ENCODE results near the gene PRDX2.

DNA sequence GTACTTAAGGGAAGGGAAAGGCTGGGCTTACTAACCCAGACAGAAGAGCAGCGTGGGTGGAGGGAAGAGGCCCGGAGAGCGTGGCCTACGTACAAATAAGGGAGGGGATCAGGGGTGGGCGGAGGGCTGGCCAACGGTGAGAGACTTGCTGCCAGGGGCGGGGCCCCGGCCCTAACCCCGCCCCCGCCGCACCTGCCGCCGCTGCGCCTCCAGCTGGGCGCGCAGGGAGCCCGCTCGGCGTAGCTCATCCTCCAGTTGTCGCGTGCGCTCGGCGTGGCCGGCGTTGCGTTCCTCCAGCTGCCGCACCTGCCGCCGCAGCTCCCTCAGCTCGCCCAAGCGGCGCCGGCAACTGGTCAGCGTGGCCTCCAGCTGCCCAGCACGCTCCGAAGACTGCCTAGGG is 31.9 kb downstream of the PRDX2 start:
- TF ChIP-seq FOS (IDR thresholded peaks at IDR 0.05; ENCODE audit: borderline replicate concordance, insufficient read depth, low read length) (no peak), CTCF (IDR thresholded peaks at IDR 0.05; ENCODE audit: extremely low read depth in 1 of 2, insufficient read depth in 1 of 2, low read depth in 1 of 2, low read length in 2 of 2) (no peak), POLR2A (IDR thresholded peaks at IDR 0.05; ENCODE audit: low read depth, low read length) (no peak), MYC (IDR thresholded peaks at IDR 0.05; ENCODE audit: low read depth, low read length) (no peak), EZH2 (IDR thresholded peaks at IDR 0.05; ENCODE audit: borderline replicate concordance, low read depth, low read length, severe bottlenecking) (no peak), POLR2AphosphoS5 (IDR thresholded peaks at IDR 0.05; ENCODE audit: insufficient read depth, low read depth, low read length) (no peak)
- TF ChIP-seq, protein P1, sequence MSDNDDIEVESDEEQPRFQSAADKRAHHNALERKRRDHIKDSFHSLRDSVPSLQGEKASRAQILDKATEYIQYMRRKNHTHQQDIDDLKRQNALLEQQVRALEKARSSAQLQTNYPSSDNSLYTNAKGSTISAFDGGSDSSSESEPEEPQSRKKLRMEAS (IDR thresholded peaks at IDR 0.05; ENCODE audit: insufficient read depth, insufficient read length): no peak

All from endothelial cell of umbilical vein (primary cell).